Measurements from ENCODE around the gene EIF2S1.

EIF2S1 gene

DNA sequence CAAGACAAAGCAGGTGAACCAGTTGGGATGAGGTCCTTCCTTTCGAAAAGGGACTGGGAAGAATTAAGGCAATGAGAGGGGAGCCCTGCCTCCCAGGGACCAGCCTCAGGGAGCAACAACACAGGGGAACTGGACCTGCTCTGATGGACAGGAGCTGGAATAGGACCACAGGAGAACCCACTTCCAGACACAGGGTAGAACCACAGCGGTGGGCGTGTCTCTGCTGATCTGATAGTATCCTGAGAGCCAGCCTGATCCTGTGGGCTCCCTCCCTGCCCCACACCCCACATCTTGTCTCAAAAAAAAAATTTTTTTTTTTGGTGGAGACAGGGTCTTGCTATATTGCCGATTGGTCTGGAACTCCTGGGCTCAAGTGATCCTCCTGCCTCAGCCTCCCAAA, 65.5 kb downstream of the EIF2S1 start:
- in situ Hi-C loops (cut with HindIII; ENCODE audit: low pct_ligation_motif_present, low pct_unique_long_range_greater_than_20kb, low sequenced_read_pairs): no loop called here
- no peak for DNase-seq

DNA sequence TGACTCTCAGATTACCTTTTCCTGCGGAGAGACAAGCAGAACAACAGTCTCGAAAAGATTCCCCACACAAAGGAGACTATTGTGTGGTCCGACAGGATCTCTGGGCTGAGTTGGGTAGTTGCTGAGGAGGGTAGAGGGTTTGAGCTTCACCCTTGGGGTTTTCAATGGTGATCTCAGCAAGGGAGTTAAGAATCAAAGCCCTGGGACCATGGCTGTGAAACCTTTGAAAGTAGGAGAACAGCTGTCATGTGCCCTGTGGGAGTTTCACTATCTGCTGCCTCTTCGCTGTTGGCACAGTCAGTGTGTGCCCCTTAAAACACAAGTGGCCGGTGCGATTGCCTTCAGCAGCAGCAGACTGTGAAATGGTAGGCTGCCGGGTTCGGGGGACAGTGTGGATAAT, 66.0 kb downstream of the EIF2S1 start:
- DNase-seq: no peak
- in situ Hi-C loops (cut with HindIII; ENCODE audit: low pct_ligation_motif_present, low pct_unique_long_range_greater_than_20kb, low sequenced_read_pairs): no loop called here

DNA sequence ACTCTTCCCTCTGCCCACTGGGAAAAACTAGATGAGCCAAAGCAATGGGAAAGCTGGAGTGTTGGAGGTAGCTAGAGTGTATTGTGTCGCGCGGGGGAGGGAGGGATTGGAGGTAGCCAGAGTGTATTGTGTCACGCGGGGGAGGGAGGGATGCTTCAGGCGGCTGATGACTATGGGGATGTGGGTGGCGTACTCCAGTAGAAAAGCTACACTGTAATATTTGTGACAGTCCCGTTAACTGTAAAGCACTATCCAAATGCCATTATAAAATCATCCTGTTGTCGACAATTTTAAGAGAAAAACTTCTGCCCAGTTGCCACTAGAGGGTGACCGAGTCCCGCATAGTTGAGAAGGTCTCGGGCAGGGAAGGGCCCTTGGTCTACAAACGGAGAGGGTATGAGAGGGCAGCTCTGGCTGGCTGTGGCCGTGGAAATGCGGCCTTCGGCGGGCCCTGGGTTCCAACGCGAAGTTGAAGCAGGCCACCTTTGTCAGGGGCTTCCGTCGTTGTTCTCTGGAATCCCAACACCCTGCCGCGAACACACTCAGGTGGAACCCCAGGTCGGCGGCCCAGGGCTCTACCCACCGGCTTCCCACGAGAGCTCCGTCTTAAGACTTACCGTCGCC, 67.0 kb downstream of the EIF2S1 start:
- in situ Hi-C loops (cut with HindIII; ENCODE audit: low pct_ligation_motif_present, low pct_unique_long_range_greater_than_20kb, low sequenced_read_pairs): no loop called here

DNA sequence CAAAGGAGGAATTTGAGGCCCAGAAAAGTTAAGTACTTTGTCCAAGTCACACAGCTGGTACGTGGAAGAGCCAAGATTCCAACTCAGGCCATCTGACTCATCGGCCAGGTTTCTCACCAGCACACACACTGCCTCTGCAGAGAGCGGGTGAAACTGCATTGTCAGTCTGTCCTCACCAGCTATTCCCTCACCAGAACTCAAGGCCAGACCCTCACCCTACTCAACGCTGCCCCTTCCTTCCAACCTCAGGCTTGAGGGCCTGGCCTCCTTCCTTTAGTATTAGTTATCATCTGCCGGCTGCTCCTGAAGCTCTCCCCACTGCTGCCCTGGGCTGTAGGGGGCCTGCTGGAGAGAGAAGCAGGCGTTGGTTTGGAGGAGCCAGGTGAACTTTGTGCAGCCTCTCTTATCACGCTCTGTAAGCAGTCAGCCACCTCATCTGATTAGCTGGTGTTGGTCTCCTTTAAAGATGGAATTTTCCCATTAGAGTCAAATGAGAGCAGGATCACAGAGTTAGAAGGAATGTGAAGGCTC, 68.4 kb downstream of the EIF2S1 start:
- peak; percentile 45 for DNase-seq
- in situ Hi-C loops (cut with HindIII; ENCODE audit: low pct_ligation_motif_present, low pct_unique_long_range_greater_than_20kb, low sequenced_read_pairs): no loop called here

More for the DNA sequence above, 67.0 kb downstream of the EIF2S1 start:
- DNase-seq: peak; percentile 75

DNA sequence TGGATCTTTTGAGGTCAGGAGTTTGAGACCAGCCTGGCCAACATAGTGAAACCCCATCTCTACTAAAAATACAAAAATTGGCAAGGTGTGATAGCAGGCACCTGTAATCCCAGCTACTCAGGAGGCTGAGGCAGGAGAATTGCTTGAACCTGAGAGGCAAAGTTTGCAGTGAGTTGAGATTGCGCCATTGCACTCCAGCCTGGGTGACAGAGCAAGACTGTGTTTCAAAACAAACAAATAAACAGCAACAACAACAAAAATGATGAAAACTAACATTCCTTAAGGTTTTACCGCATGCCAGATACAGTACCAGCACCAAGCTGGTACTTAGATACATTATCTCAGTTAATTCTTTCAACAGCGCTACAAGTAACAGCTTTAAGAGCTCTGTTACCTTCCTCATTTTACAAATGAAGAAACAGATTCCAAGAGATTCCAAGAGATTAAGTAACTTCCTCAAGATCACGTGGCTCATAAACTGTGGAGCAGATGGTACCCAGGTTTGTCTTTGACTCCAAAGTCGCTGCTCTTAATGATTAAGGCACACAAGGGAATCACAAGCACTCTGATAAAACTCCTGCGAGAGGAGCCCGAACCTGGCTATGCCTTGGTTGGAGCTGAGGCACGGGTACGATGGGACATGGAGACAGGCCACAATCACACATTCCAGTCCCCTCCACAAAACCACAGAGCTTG, 69.5 kb downstream of the EIF2S1 start:
- in situ Hi-C loops (cut with HindIII; ENCODE audit: low pct_ligation_motif_present, low pct_unique_long_range_greater_than_20kb, low sequenced_read_pairs): no loop called here

DNA sequence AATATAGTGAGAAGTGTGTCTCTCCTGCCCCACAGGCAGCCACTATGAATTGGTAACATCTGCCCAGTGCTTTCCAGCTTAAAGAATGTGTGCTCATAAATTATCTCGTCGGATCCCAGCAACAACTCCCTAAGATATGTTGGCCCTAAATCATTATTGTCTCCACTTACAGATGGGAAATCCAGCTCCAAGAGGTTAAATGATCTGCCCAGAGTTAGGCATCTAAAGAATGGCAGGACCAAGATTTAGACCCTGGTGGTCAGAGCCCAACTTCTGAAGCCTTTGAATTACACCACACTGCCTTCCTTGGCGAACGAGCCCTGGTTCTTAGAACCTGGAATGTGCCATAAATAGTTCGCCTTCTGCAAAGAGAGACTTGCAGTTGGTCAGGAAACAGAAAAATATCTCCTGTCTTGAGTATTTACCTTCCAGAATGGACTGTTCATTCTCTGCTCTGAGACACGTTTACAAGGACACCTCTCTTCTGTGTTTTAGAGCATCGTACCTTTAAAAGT, 72.0 kb downstream of the EIF2S1 start:
- in situ Hi-C loops (cut with HindIII; ENCODE audit: low pct_ligation_motif_present, low pct_unique_long_range_greater_than_20kb, low sequenced_read_pairs): no loop called here
- DNase-seq: no peak

More for the DNA sequence above, 69.5 kb downstream of the EIF2S1 start:
- no peak for DNase-seq

DNA sequence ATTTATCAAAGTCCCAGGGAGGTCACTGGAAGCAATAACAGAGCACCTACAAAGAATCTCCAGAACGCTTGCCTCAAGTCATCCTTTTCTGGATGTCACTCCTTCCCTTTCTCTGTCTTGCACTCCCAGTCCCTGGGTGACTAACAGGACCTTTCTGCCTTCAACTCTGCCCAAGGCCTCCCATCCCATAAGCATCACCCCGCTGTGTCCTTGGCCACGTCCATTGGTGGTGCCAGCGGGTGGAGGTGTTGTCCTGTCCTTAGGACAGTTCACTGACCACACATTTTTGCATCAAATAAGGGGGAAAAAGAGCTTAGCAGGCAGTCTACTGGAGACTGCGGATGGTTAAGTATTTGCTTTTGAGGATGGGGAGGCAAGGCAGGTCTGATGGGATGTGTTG, 75.5 kb downstream of the EIF2S1 start:
- in situ Hi-C loops (cut with HindIII; ENCODE audit: low pct_ligation_motif_present, low pct_unique_long_range_greater_than_20kb, low sequenced_read_pairs): no loop called here
- DNase-seq: no peak

All from ACHN (cell line).